WTC11 (cell line): ENCODE data around the gene TAF1B.

Source experiments
- CTCF ChIP-seq: fragments of 200-600 bp; IDR thresholded peaks from 2 replicates; pipeline ENCODE4 v1.8.0; 2022; ENCODE audit warnings: antibody characterized with exemption
- GABPB1 ChIP-seq: sonication (generic); formaldehyde crosslinking; IDR thresholded peaks from 2 replicates; pipeline ENCODE4 v1.8.1; 2023; ENCODE audit warnings: mild to moderate bottlenecking, missing genetic modification reagents
- SMAD3 ChIP-seq: sonication (generic); formaldehyde crosslinking; IDR thresholded peaks from 2 replicates; pipeline ENCODE4 v1.8.0; 2022; ENCODE audit warnings: missing genetic modification reagents, mild to moderate bottlenecking, borderline replicate concordance
- TEAD4 ChIP-seq: sonication (generic); formaldehyde crosslinking; IDR thresholded peaks from 2 replicates; pipeline ENCODE4 v1.8.0; 2022; ENCODE audit warnings: mild to moderate bottlenecking, missing genetic modification reagents
- ZNF317 ChIP-seq: sonication (generic); formaldehyde crosslinking; IDR thresholded peaks from 2 replicates; pipeline ENCODE4 v1.8.1; 2023; ENCODE audit warnings: low read depth, mild to moderate bottlenecking, moderate library complexity, missing genetic modification reagents, borderline replicate concordance
- TF ChIP-seq, protein P1 (sequence below): sonication (generic); formaldehyde crosslinking; IDR thresholded peaks from 2 replicates; pipeline ENCODE4 v1.8.0; 2023; ENCODE audit warnings: missing genetic modification reagents

GRCh38 chr2:9887513-9887912 is 44.2 kb downstream of the TAF1B start:
- TF ChIP-seq, protein P1, sequence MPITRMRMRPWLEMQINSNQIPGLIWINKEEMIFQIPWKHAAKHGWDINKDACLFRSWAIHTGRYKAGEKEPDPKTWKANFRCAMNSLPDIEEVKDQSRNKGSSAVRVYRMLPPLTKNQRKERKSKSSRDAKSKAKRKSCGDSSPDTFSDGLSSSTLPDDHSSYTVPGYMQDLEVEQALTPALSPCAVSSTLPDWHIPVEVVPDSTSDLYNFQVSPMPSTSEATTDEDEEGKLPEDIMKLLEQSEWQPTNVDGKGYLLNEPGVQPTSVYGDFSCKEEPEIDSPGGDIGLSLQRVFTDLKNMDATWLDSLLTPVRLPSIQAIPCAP, result no peak
- no peak for TF ChIP-seq CTCF
- TF ChIP-seq SMAD3, result no peak
- TF ChIP-seq TEAD4 (CRISPR knock-in tag), result no peak
- no peak for TF ChIP-seq ZNF317 (CRISPR knock-in tag)
- TF ChIP-seq GABPB1 (CRISPR knock-in tag), result no peak
